Activated CD8-positive, alpha-beta T cell treated with anti-CD3 and anti-CD28 coated beads for 36 hours (primary cell): ENCODE results near the gene GSC. TPM values are rescaled to one million over a fixed set of nuclear protein-coding genes. Genes with fewer than 3 reads are reported as not detected.

Experiments used
- ATAC-seq: fragments of 200-7000 bp; cut with Tn5 transposase; one replicate; pipeline ENCODE4 v1.10.0; 2021; ENCODE audit warnings: mild to moderate bottlenecking, moderate library complexity
- CTCF ChIA-PET: fragments of 350-600 bp; sonication (Branson Sonifier 250); formaldehyde crosslinking; loops from one replicate; lab custom pipeline; 2021; ENCODE audit warnings: antibody characterized with exemption; lab: Charles Lee
- POLR2A ChIA-PET: fragments of 350-600 bp; sonication (Branson Sonifier 250); formaldehyde crosslinking; loops from one replicate; lab custom pipeline; 2021; ENCODE audit warnings: antibody characterized with exemption; lab: Charles Lee
- DNase-seq: peaks from one replicate; pipeline ENCODE4 v3.0.0-alpha.2; 2020
- H3K27ac Mint-ChIP-seq: one replicate; pipeline ENCODE4 v1.8.0; 2021; ENCODE audit warnings: mild to moderate bottlenecking, mixed read lengths
- H3K27me3 Mint-ChIP-seq: one replicate; pipeline ENCODE4 v1.8.0; 2021; ENCODE audit warnings: mixed read lengths
- H3K36me3 Mint-ChIP-seq: one replicate; pipeline ENCODE4 v1.8.0; 2021; ENCODE audit warnings: low read depth, mixed read lengths
- H3K4me1 Mint-ChIP-seq: one replicate; pipeline ENCODE4 v1.8.0; 2021; ENCODE audit warnings: low read depth, mixed read lengths
- H3K4me3 Mint-ChIP-seq: one replicate; pipeline ENCODE4 v1.8.0; 2021; ENCODE audit warnings: mild to moderate bottlenecking, moderate library complexity, mixed read lengths
- H3K9me3 Mint-ChIP-seq: one replicate; pipeline ENCODE4 v1.8.0; 2021; ENCODE audit warnings: mixed read lengths
- CTCF ChIP-seq: fragments of 200-600 bp; IDR thresholded peaks from one replicate; pipeline ENCODE4 v1.8.0; 2022; ENCODE audit warnings: antibody characterized with exemption, mild to moderate bottlenecking
- intact Hi-C: fragments of 100-400 bp; cut with micrococcal nuclease; formaldehyde crosslinking; loops from one replicate; pipeline ENCODE4 v1.10.0; 2022
- total RNA-seq, 2 experiments: library from RNA; stranded (reverse); gene quantifications; one replicate each; pipeline ENCODE4 v1.2.3, GENCODE V29; 2021

Gene GSC
- total RNA-seq, 2 experiments from 2014 or later, result not detected

GRCh38 chr14:94768521-94769390, 1.2 kb downstream of the GSC start:
- Mint-ChIP-seq H3K4me3 (peak overlapping the region; percentile 61), H3K36me3 (no peaks in the 10 kb centered on the region), H3K27me3 (peaks cover 79% of the 10 kb centered on the region), H3K9me3 (no peaks in the 10 kb centered on the region), H3K4me1 (peaks cover 14% of the 10 kb centered on the region), H3K27ac (no peak overlapping the region)
- ChIA-PET CTCF (interaction anchor here (1.3 kb wide), 1 partner anchor 20 kb away, joined by 4 read pairs; no protein-coding TSS in a partner anchor), POLR2A (no interaction called here)
- ATAC-seq (peak; percentile 44), DNase-seq (peak; percentile 55)
- intact Hi-C loops, result no loop called here
- TF ChIP-seq CTCF, result no peak

DNA sequence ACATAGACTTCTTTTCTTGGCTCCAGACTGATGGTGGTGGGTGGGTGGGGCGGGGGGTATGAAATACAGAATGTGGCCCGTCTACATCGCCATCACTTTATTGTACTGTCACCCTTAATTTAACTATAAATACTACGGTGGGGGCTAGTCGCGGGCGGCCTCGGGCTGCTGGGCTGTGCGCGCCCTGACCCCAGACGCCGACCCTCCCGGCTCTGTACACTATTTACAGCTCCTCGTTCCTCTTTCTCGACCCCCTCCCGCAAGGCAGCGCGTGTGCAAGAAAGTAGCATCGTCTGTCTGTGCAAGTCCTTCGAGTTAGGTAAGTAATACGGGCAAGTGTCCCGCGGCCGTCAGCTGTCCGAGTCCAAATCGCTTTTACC, 1.8 kb downstream of the GSC start:
- Mint-ChIP-seq H3K27ac (no peak overlapping the region), H3K4me1 (peaks cover 14% of the 10 kb centered on the region), H3K36me3 (no peaks in the 10 kb centered on the region), H3K4me3 (peak overlapping the region; percentile 61), H3K9me3 (no peaks in the 10 kb centered on the region), H3K27me3 (peaks cover 76% of the 10 kb centered on the region)
- DNase-seq, result no peak
- ChIA-PET POLR2A (no interaction called here), CTCF (interaction anchor here (1.3 kb wide), 1 partner anchor 20 kb away, joined by 4 read pairs; no protein-coding TSS in a partner anchor)
- intact Hi-C loops, result no loop called here
- no peak for ATAC-seq
- TF ChIP-seq CTCF, result no peak

DNA sequence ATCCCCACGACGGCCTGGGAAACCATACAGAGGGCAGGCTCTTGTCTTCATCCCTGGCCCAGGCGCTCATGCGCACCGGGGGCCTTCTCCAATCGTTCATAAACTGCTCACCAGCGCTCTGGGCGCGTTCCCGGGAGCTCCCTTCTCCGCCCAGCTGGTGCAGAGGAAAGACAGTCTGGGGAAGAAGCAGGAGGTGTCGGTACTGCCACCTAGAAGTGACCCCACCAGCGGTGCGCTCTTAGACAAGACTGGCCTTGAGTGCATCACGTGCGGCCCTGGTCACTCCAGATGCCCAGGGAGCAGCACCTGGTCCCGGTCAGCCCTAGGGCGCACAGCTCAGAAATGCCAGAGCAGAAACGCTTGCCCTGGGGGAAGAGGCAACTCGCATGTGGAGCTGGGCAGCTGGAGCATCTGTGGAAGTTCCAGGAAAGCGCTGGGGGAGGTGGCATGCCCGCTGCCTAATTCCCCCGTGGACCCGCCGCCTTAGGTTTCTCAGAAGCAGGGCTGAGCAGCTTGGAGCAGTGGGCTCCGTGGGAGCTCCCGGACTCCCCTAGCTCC, 2.5 kb downstream of the GSC start:
- Mint-ChIP-seq H3K4me3 (no peak overlapping the region), H3K9me3 (no peaks in the 10 kb centered on the region), H3K4me1 (peaks cover 14% of the 10 kb centered on the region), H3K27me3 (peaks cover 72% of the 10 kb centered on the region), H3K27ac (no peak overlapping the region), H3K36me3 (no peaks in the 10 kb centered on the region)
- DNase-seq, result no peak
- CTCF ChIA-PET, result no interaction called here
- no peak for TF ChIP-seq CTCF
- POLR2A ChIA-PET, result no interaction called here
- intact Hi-C loops, result no loop called here
- ATAC-seq, result no peak

GRCh38 chr14:94764573-94764972, 5.3 kb downstream of the GSC start:
- no peak for TF ChIP-seq CTCF
- no peaks in the 10 kb centered on the region for H3K9me3 Mint-ChIP-seq
- peaks cover 11% of the 10 kb centered on the region for H3K4me1 Mint-ChIP-seq
- ATAC-seq (no peak), DNase-seq (no peak)
- ChIA-PET CTCF (no interaction called here), POLR2A (no interaction called here)
- no peak overlapping the region for H3K4me3 Mint-ChIP-seq
- peaks cover 58% of the 10 kb centered on the region for H3K27me3 Mint-ChIP-seq
- no peaks in the 10 kb centered on the region for H3K36me3 Mint-ChIP-seq
- intact Hi-C loops, result no loop called here
- no peak overlapping the region for H3K27ac Mint-ChIP-seq

DNA sequence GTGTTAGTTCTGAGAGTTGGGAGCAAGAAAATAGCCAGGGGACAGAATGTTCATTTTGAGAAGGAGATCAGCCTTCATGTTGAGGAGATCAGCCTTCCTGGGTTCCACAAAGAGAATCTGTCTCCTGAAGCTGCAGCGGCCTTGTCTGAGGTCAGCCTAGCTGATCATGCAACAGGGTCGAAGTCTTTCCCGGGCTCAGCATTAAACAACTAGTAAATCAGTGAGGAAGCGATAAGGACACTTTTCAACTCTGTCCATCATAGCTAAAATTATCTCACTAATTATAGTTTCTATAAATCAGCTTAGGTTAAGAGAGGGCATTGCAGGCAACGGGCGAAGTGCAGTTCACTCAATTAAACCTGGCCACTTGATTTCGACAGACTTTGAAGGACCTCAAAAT, 7.5 kb downstream of the GSC start:
- CTCF ChIA-PET, result interaction anchor here (0.8 kb wide), 1 partner anchor 13 kb away, joined by 3 read pairs; no protein-coding TSS in a partner anchor

More for the DNA sequence above, 7.5 kb downstream of the GSC start:
- Mint-ChIP-seq H3K4me1 (no peaks in the 10 kb centered on the region), H3K27ac (no peak overlapping the region), H3K27me3 (peaks cover 42% of the 10 kb centered on the region), H3K4me3 (no peak overlapping the region), H3K9me3 (no peaks in the 10 kb centered on the region), H3K36me3 (no peaks in the 10 kb centered on the region)
- no peak for TF ChIP-seq CTCF
- POLR2A ChIA-PET, result no interaction called here
- DNase-seq (no peak), ATAC-seq (no peak)
- intact Hi-C loops, result no loop called here
